ENCODE measurements around the gene CNTN4. TPM values are rescaled to one million over a fixed set of nuclear protein-coding genes. Genes with fewer than 3 reads are reported as not detected.

CNTN4 gene
- total RNA-seq, 1 donor from 2014 or later = not detected

DNA sequence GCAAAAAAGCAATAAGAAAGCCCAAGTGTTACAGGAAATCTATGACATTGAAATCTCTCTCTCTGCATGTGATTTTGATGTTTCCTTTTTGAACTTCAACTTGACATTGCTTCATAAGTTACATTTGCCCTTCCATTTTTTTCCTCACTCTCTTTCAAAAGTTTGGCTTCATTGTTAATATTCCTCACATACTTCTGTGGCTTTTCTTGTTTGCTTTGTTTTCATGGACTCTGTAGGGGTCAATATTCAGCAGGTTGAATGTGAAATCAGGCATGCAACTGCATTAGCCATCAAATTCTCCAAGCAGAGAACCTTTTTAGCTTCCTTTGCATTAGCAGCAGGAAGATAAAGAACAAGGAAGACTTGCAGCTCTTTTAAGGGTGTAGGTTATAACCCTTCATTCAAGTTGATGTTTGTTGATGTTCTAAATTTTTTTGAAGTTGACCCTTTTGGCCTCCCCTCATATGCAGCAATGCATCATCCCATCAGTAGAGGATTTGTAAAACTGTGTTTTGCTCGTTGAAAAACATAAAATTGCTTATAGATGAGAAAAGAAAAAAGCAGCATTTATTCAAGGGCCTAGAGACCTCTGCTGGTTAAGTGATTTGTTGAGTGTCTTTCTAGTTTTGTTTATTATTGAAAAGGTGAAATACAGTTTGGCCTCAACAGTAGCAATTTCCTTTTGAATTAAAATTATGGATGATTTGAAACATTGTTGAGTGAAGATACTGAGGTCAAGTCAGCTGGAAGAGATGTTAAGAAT, 800.1 kb downstream of the CNTN4 start:
- H3K36me3 ChIP-seq (ENCODE audit: insufficient read depth, low read length) = no peaks in the 10 kb centered on the region
- no peak overlapping the region for H3K4me2 ChIP-seq (ENCODE audit: low read length)
- H3K4me3 Mint-ChIP-seq (ENCODE audit: unreplicated experiment) = no peak overlapping the region

DNA sequence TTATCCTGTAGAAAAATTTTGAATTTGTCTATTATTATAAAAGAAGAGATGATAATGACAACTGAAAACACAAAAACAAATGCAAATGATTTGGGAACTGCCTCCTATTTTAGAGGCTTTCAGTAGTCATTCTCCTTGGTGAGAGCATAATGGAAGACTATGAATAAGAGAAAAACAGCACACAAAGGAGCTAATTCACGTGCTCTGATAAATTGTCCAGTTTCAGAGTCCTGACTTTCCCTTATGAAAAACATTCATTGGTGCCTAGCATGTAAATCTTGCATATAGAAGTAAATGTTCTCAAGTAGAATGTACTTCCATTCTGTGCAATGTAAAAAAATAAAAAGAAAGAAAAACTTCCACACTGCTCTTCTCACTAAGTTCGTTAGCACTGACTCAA, 805.4 kb downstream of the CNTN4 start:
- TF ChIP-seq EZH2 (IDR thresholded peaks at IDR 0.05; ENCODE audit: insufficient read depth, low read length) = no peak
- TF ChIP-seq, protein P1, sequence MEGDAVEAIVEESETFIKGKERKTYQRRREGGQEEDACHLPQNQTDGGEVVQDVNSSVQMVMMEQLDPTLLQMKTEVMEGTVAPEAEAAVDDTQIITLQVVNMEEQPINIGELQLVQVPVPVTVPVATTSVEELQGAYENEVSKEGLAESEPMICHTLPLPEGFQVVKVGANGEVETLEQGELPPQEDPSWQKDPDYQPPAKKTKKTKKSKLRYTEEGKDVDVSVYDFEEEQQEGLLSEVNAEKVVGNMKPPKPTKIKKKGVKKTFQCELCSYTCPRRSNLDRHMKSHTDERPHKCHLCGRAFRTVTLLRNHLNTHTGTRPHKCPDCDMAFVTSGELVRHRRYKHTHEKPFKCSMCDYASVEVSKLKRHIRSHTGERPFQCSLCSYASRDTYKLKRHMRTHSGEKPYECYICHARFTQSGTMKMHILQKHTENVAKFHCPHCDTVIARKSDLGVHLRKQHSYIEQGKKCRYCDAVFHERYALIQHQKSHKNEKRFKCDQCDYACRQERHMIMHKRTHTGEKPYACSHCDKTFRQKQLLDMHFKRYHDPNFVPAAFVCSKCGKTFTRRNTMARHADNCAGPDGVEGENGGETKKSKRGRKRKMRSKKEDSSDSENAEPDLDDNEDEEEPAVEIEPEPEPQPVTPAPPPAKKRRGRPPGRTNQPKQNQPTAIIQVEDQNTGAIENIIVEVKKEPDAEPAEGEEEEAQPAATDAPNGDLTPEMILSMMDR (IDR thresholded peaks at IDR 0.05; ENCODE audit: insufficient read depth, low read depth, low read length) = no peak
- Mint-ChIP-seq H3K27me3 (ENCODE audit: low read depth, unreplicated experiment) (no peaks in the 10 kb centered on the region), H3K4me1 (ENCODE audit: low read depth, unreplicated experiment) (no peaks in the 10 kb centered on the region), H3K9me3 (ENCODE audit: unreplicated experiment) (peaks cover 3% of the 10 kb centered on the region), H3K27ac (ENCODE audit: unreplicated experiment) (no peak overlapping the region), H3K36me3 (ENCODE audit: low read depth, unreplicated experiment) (no peaks in the 10 kb centered on the region), H3K4me3 (ENCODE audit: unreplicated experiment) (no peak overlapping the region)
- H3K27me3 ChIP-seq (ENCODE audit: insufficient read depth, low read length) = no peaks in the 10 kb centered on the region
- no peaks in the 10 kb centered on the region for H3K9me3 ChIP-seq (ENCODE audit: insufficient read depth, low read depth, low read length)
- H3K4me2 ChIP-seq (ENCODE audit: low read length) = no peak overlapping the region
- FAIRE-seq (no peak), DNase-seq (ENCODE audit: low read depth) (no peak)
- no peaks in the 10 kb centered on the region for H3K4me1 ChIP-seq (ENCODE audit: insufficient read depth, low read length)
- H3K27ac ChIP-seq (ENCODE audit: low read depth, low read length) = no peak overlapping the region
- H3K9ac ChIP-seq (ENCODE audit: low read length) = no peak overlapping the region
- no peaks in the 10 kb centered on the region for H4K20me1 ChIP-seq (ENCODE audit: insufficient read depth, low read length)
- H3K4me3 ChIP-seq (ENCODE audit: insufficient read depth, low read depth, low read length) = no peak overlapping the region
- no peak overlapping the region for H2AFZ ChIP-seq (ENCODE audit: low read depth, low read length)
- no peaks in the 10 kb centered on the region for H3K79me2 ChIP-seq (ENCODE audit: insufficient read depth, low read length)
- no peaks in the 10 kb centered on the region for H3K36me3 ChIP-seq (ENCODE audit: insufficient read depth, low read length)

More for the DNA sequence above, 800.1 kb downstream of the CNTN4 start:
- no peaks in the 10 kb centered on the region for H3K4me1 Mint-ChIP-seq (ENCODE audit: low read depth, unreplicated experiment)
- no peak for DNase-seq (ENCODE audit: low read depth)
- no peak for TF ChIP-seq EZH2 (IDR thresholded peaks at IDR 0.05; ENCODE audit: insufficient read depth, low read length)
- TF ChIP-seq, protein P1 (IDR thresholded peaks at IDR 0.05; ENCODE audit: insufficient read depth, low read depth, low read length) = no peak
- Histone ChIP-seq H3K4me1 (ENCODE audit: insufficient read depth, low read length) (no peaks in the 10 kb centered on the region), H4K20me1 (ENCODE audit: insufficient read depth, low read length) (no peaks in the 10 kb centered on the region), H2AFZ (ENCODE audit: low read depth, low read length) (no peak overlapping the region), H3K9ac (ENCODE audit: low read length) (no peak overlapping the region), H3K27me3 (ENCODE audit: insufficient read depth, low read length) (no peaks in the 10 kb centered on the region), H3K27ac (ENCODE audit: low read depth, low read length) (no peak overlapping the region), H3K4me3 (ENCODE audit: insufficient read depth, low read depth, low read length) (no peak overlapping the region), H3K79me2 (ENCODE audit: insufficient read depth, low read length) (no peaks in the 10 kb centered on the region), H3K9me3 (ENCODE audit: insufficient read depth, low read depth, low read length) (no peaks in the 10 kb centered on the region)
- H3K36me3 Mint-ChIP-seq (ENCODE audit: low read depth, unreplicated experiment) = no peaks in the 10 kb centered on the region
- no peak overlapping the region for H3K27ac Mint-ChIP-seq (ENCODE audit: unreplicated experiment)
- no peaks in the 10 kb centered on the region for H3K27me3 Mint-ChIP-seq (ENCODE audit: low read depth, unreplicated experiment)
- no peaks in the 10 kb centered on the region for H3K9me3 Mint-ChIP-seq (ENCODE audit: unreplicated experiment)
- no peak for FAIRE-seq

DNA sequence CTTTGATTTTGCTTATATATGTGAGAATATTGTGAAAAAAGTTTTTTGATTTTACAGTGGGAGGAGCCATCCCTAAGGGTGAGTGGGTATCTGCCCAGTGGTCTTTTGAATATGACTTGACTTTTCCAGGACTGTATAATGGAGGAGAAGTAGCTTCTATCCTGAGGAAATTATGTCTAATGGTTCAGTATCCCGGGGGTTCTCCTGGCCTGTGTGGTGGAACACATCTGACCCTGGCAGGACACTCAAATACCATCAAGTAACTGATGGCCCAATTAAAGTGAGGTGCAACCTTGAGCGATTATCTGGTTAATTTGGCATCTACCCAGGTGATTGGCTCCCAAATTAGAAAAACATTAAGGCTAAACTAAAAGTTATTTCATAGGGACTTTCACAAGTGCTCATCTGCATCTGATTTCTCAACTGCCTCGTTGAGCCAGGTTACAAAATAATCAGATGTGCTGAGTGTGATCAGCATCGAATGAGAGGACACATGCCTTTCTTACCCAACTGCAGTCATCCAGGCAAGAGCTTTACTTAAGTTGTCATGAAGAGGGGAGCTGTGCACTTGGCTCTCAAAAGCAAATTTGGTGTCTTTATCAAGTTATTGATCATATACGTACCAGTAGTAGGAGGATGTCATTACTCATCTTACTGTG, 810.2 kb downstream of the CNTN4 start:
- DNase-seq (ENCODE audit: low read depth) (no peak), FAIRE-seq (no peak)
- H3K4me3 Mint-ChIP-seq (ENCODE audit: unreplicated experiment) = no peak overlapping the region
- H3K4me1 ChIP-seq (ENCODE audit: insufficient read depth, low read length) = no peaks in the 10 kb centered on the region
- no peaks in the 10 kb centered on the region for H3K4me1 Mint-ChIP-seq (ENCODE audit: low read depth, unreplicated experiment)
- H3K27me3 Mint-ChIP-seq (ENCODE audit: low read depth, unreplicated experiment) = no peaks in the 10 kb centered on the region
- H3K27me3 ChIP-seq (ENCODE audit: insufficient read depth, low read length) = no peaks in the 10 kb centered on the region
- H3K36me3 ChIP-seq (ENCODE audit: insufficient read depth, low read length) = no peaks in the 10 kb centered on the region
- no peak for TF ChIP-seq EZH2 (IDR thresholded peaks at IDR 0.05; ENCODE audit: insufficient read depth, low read length)
- TF ChIP-seq, protein P1 (IDR thresholded peaks at IDR 0.05; ENCODE audit: insufficient read depth, low read depth, low read length) = no peak
- no peaks in the 10 kb centered on the region for H3K36me3 Mint-ChIP-seq (ENCODE audit: low read depth, unreplicated experiment)
- H3K27ac Mint-ChIP-seq (ENCODE audit: unreplicated experiment) = no peak overlapping the region
- H3K79me2 ChIP-seq (ENCODE audit: insufficient read depth, low read length) = no peaks in the 10 kb centered on the region
- no peak overlapping the region for H3K27ac ChIP-seq (ENCODE audit: low read depth, low read length)
- H2AFZ ChIP-seq (ENCODE audit: low read depth, low read length) = no peak overlapping the region
- no peak overlapping the region for H3K9ac ChIP-seq (ENCODE audit: low read length)
- no peak overlapping the region for H3K4me2 ChIP-seq (ENCODE audit: low read length)
- no peaks in the 10 kb centered on the region for H4K20me1 ChIP-seq (ENCODE audit: insufficient read depth, low read length)
- peaks cover 3% of the 10 kb centered on the region for H3K9me3 Mint-ChIP-seq (ENCODE audit: unreplicated experiment)
- no peaks in the 10 kb centered on the region for H3K9me3 ChIP-seq (ENCODE audit: insufficient read depth, low read depth, low read length)
- H3K4me3 ChIP-seq (ENCODE audit: insufficient read depth, low read depth, low read length) = no peak overlapping the region
